ENCODE measurements around the gene ADTRP.
"Not testable (repeated sequence)": the region's sequence is repeated elsewhere in the genome, so short reads cannot be mapped to it uniquely, and the experiment has no call there.

Gene ADTRP

DNA sequence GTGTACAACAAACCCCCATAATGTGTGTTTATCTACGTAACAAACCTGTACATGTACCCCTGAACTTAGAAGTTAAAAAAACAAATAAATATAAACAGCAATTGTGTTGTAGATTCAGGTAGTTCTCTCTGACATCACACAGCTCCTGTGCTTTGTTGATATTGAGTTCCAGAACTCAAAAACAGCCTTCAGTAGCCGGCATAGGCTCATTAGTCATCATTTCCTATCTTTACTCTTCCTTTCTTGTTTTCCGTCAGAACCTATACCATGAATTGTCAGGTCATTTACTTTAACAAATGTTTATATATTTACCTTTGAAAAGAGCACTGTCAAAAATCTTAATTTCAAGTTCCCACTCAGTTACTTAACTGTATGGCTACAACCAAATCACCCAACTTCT is 88.8 kb downstream of the ADTRP start:
- no peak for DNase-seq

DNA sequence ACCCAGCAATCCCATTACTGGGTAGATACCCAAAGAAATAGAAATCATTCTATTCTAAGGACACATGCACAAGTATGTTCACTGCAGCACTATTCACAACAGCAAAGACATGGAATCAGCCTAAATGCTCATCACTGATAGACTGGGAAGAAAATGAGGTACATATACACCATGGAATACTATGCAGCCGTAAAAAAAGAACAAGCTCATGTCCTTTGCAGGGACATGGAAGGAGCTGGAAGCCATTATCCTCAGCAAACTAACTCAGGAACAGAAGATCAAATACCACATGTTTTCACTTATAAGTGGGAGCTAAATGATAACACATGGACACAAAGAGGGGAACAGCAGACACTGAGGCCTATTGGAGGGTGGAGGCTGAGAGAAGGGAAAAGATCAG is 89.2 kb downstream of the ADTRP start:
- DNase-seq, result not testable (repeated sequence)

DNA sequence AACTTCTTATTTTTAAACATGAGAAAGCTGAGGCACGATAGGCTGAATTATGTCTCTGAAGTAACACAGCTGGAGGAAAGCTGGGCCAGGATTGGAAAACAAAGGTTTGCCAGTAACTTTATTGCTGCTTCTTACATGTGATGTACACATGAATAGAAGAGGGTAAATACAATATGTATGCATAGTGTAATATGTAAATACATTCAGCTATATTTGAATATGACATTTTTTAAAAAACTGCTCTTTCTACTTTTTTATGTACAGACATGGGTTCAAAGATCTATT is 90.2 kb downstream of the ADTRP start:
- DNase-seq, result no peak

DNA sequence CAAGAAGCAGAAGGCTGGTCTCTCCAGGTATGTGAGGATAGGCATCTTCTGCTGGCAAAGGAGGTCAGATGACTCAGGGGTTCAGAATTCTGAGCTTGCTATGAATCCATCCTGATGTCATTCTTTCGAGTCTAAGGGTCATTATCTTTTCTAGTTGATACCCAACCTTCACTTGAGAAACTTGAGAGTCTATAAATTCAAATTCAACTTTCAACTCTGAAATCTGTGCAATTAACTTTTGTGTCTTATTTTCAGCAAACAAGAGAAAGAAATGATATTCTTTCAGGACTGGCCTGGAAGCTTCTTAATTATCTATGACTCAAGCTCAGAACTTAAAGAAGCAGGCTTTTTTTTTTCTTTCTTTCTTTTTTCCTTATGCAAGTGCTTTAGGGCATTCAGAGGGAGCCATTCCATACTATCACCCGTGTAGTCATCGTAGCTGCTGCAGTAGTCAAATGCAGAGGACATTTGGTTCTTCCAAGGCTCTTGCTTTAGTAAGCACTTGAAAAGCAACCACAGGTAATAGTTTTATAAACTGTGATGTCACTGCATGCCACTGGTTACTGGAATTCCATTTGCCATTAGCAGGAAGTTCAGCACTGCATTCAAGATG is 93.0 kb downstream of the ADTRP start:
- DNase-seq, result no peak

DNA sequence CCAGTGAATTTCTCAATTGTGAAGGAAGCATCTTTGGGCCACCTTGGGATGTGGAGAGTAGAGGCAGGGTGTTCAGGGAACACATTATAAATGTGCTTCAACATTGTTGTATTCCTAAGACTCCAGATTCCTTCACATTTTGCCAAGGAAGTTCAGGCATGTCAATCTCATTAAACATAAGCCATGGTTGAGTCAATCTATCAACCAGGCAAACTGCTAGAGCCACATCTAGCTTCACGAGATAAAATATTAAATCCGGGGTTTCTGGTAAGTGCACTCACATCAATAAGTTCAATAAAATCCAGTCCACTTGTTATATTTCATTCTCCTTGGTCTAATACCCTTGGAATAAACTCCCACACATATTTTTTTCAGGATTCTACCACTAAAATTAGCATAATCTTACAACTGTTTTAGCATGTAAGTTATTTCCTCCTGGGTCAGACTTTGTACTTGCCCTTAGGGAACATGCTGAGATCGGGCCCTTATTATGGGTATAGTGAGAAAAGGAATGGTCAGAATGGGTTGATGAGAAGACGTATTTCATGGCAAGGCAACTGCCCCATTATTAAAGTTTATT is 93.6 kb downstream of the ADTRP start:
- DNase-seq, result no peak

DNA sequence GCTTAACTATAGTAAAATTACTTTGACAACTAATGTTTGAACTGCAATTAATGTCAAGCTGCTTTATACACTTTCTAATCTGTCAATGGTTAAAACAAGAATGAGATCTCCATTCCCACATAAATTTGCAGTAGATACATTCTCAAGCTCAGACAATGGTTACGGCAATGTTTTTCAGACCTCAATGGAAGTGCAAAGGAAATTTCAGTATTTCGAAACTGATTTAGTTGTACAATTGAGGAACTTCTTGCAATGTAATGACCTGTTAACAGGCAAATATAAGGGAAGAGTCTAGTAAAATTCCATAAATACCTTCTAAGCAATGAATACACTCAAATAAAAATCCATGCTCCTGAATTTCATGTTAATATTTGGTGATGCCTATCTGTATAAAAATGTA is 94.7 kb downstream of the ADTRP start:
- DNase-seq, result no peak

DNA sequence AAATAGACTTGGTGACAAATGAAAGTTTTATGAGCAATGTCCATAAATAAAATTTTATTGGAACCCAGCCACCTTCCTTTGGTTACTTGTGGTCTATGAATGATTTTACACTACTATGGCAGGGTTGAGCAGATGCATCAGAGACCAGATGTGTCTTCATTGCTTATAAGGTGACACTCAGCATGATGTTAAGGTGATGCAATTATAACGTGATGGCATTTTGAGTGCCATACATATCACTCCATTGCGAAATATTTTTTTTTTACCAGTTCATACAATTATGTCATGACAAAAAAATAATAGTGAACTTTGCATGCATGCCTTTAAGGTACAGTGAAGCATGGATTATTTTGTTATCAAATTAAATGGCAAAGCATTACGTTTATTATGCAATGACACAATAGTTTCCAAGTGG is 96.0 kb downstream of the ADTRP start:
- no peak for DNase-seq

DNA sequence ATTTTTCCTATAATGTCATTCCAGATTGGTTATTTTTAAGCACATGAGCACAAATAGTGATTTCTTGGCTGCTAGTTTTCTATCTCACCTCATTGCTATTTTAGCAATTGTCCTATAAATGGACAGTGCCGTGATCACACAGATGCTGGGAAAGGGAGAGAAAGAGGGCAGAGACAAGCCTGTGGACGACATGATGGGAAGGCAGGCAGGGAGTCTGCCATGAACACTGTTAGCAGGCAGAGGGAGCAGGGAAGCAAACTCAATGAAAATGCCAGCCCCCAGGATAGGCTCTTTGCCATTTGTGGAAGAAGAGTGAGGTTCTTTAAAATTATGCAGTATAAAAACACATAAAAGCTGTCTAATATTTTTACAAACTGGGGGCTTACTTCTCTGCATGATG is 96.8 kb downstream of the ADTRP start:
- DNase-seq, result no peak

DNA sequence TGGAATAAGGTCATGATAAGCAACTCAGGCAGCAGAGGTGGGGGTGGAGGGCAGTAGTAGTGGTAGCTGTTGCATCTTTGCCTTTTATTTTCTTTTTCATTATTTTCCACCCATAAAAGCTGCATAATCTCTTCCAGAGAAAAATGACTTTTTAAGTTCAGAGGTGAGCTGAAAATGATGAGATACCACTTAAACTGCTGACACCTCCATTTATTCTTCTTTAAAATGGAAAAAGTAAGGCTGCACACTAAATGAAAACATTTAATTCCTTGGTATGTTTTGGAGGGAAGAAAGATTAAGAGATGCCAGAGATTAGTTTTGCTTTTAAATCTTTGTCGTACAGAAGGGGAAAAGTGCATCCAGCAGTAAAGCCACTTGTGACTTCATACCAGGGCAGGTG is 97.2 kb downstream of the ADTRP start:
- no peak for DNase-seq

DNA sequence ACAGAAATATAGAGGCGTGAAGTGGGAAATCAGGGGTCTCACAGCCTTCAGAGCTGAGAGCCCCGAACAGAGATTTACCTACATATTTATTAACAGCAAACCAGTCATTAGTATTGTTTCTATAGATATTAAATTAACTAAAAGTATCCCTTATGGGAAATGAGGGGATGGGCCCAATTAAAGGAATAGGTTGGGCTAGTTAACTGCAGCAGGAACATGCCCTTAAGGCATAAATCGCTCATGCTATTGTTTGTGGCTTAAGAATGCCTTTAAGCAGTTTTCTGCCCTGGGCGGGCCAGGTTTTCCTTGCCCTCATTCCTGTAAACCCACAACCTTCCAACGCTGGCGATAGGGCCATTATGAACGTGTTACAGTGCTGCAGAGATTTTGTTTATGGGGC is 98.1 kb downstream of the ADTRP start:
- DNase-seq, result not testable (repeated sequence)

DNA sequence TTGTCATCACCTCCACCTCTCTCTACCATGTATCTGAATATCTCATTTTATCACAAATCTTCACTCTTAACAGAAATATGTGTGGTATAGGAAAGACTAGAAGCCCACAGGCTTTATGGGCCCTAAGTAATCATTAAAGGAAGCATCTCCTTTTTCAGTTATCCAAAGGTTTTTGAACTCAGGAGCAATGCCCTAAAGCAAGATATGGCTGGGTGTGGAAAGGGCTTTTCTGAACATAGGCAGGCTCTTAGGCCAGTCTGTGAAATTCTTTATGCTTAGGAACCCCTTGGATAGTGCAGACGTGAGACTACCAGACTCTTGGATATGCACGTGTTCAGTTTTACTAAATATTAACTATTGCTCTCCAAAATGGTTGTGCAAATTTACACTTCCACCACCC is 99.5 kb downstream of the ADTRP start:
- DNase-seq, result no peak

DNA sequence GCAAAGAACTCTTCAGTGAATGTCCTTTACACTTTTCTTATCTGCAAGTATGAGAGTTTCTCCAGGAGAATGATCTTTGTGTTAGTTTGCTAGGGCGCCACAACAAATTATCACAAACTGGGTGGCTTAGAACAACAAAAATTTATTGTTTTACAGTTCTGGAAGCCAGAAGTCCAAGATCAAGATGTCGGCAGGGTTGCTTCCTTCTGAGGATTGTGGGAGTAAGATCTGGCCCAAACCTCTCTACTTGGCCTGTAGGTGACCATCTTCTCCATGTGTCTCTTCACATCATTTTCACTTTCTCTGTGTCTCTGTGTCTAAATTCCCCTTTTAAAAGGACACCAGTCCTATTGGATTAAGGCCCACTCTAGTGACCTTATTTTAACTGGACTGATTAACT is 103.0 kb downstream of the ADTRP start:
- no peak for DNase-seq

DNA sequence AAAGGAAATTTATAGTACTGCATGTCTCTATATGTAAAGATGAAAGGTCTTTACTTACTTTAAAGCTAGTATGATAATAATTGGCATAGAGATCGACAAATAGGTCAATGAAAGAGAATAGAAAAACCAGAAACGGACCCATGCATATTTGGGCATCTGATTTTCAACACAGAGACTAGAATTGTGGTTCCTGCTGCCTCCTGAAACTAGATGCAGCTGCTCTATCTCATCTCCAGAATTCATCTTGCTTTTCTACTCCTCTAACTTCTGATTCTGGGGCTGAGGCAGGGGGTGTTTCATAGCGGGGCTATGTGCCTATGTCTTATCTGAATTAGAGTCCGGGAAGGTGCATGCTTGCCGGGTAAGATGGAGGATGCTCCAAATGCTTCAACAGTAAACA is 105.9 kb downstream of the ADTRP start:
- DNase-seq, result no peak

DNA sequence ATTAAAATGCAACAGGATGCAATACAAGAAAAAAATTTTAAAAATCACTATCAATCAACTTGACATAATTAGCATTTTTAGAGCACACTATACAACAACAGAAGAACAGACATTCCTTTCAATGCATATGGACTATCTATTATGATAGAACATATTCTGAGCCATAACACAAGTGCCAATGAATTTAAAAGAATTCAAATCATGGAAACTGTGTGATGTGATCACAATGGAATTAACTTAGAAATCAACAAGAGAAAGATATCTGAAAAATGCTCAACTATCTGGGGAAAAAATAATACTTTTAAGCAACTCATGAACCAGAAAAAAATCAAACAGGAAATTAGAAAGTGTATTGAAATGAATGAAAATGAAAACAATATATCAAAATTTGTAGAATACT is 106.3 kb downstream of the ADTRP start:
- DNase-seq, result no peak

DNA sequence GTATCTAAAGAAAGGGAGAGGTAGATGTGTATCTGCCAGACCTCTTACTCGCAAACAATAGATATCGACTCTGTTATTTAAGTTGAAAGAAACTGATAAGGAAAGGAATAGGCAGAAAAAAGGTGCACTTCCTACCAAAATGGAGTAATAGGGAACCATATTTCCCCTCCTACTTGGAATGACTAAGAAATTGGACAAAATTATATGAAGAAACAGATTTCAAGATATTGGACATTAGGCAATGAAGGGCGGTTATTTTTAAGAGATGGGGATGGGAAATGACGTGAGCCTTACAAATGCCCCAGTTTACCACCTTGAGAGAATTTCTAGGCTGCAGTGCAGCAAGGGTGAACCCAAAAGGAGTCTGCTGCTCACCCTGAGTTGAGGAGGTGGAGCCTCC is 108.9 kb downstream of the ADTRP start:
- DNase-seq, result no peak

DNA sequence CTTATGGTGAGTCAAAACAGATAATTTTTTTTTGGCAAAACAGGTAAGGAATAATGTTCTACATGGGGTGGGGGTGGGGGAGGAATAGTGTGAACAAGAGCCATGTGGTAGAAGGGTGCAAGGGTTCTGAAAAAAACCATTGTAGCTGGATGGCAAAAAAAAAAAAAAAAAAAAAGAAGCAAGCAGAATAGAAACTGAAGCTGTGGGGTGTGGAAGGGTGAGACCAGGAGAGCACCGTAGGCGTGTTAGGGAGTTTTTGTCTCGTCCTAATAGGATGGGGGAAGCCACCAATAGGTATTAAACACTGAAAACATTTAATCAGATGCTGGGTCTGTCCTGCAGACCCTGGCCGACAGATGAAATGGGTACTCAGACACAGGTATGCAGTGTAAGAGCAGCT is 110.1 kb downstream of the ADTRP start:
- no peak for DNase-seq

DNA sequence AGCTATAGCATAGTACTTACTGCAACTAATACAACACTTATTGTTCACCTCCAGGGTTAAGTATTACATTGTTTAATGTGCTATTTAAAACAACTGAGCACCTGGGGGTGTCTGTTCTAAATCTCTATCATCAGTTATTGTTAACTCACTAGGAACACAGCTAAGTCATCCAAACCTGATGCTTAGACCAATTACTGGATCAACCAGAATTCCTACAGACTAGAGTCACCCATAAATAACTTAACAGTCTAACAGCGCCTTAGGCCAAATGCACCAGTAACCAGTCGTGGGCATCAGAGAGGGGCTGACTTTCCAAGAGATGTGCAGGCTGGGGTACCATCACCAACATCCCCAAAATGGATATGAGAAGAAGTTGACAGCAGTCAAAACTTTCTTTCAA is 110.7 kb downstream of the ADTRP start:
- no peak for DNase-seq

DNA sequence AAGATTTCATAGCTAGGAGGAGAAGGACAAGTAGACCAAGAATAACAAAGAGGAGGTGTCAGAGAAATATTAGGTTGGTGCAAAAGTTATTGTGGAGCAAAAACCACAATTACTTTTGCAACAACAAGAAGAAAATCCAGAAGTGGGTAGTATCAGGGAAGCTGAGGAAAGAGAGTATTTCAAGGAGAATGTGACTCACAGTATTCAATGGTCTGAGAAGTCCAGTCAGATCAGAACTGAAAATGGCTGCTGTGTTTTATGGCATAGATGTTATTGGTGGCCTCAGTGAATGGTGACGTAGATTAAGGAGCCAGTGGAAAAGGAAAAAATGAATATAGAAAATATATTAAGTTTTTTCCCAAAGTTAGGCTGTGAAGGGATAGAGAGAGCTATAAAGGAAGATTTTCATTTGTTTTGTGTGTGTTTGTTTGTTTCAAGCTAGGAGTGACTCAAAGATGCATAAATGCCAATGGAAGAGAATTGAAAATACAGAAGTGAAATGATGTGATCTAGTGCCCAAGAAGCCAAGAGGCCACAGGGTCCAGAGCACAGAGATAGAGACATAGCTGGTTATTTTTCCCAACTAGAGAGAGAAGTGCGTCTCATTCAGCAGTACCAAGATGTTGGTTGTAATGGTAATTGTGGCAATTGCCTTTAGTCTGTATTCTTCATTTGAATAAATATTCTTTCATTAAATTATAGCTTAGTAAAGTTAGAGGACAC is 112.8 kb downstream of the ADTRP start:
- DNase-seq, result no peak

Measured in KG1 (cell line).